Measurements from ENCODE around the gene MAP3K13.

- no peak for TF ChIP-seq CTCF (IDR thresholded peaks at IDR 0.05 in 2 of 3, conservative IDR thresholded peaks at IDR 0.05 in 1 of 3; ENCODE audit: borderline replicate concordance in 1 of 3, insufficient read depth in 1 of 3, low read depth in 2 of 3, low read length in 2 of 3)
- no peak for TF ChIP-seq MAX (IDR thresholded peaks at IDR 0.05)
- TF ChIP-seq POLR2AphosphoS5 (IDR thresholded peaks at IDR 0.05; ENCODE audit: low read depth, low read length) = no peak
- no peak for TF ChIP-seq POLR2A (IDR thresholded peaks at IDR 0.05; ENCODE audit: borderline replicate concordance, extremely low read depth, insufficient read depth, insufficient read length)
- no peak for TF ChIP-seq EZH2 (IDR thresholded peaks at IDR 0.05)
- TF ChIP-seq ATF3 (IDR thresholded peaks at IDR 0.05) = no peak
- TF ChIP-seq EZH2phosphoT487 (IDR thresholded peaks at IDR 0.05; ENCODE audit: borderline replicate concordance) = no peak
- TF ChIP-seq SP1 (IDR thresholded peaks at IDR 0.05; ENCODE audit: low read depth) = no peak
- no peak for TF ChIP-seq CEBPB (IDR thresholded peaks at IDR 0.05; ENCODE audit: low read depth)
- TF ChIP-seq FOSL1 (IDR thresholded peaks at IDR 0.05; ENCODE audit: low read depth) = no peak
- TF ChIP-seq ELF1 (IDR thresholded peaks at IDR 0.05; ENCODE audit: borderline replicate concordance, low read depth) = no peak
- TF ChIP-seq RAD21 (IDR thresholded peaks at IDR 0.05; ENCODE audit: low read depth) = no peak
- no peak for TF ChIP-seq SRF (IDR thresholded peaks at IDR 0.05; ENCODE audit: low read depth)
Measured at GRCh38 chr3:185351396-185351795, 11.5 kb upstream of the MAP3K13 start.

Measured in HCT116 (cell line).